K562 (cell line): ENCODE measurements around the gene TRMT112. TPM values are rescaled to one million over a fixed set of nuclear protein-coding genes. Genes with fewer than 3 reads are reported as not detected.

ENCODE experiments used
- ADNP ChIP-seq: fragments of 200-800 bp; sonication (Bioruptor generic); IDR thresholded peaks from 2 replicates; pipeline ENCODE4 v1.6.1; 2016; ENCODE audit warnings: missing genetic modification characterization, missing compliant biosample characterization
- BCOR ChIP-seq: fragments of 450-650 bp; IDR thresholded peaks from 2 replicates; pipeline ENCODE4 v1.6.1; 2016
- CREB1 ChIP-seq, 2 experiments: sonication (generic) in 1 of 2; formaldehyde crosslinking in 1 of 2; IDR thresholded peaks; 2 replicates each; pipeline versions ENCODE4 v1.6.1 to v1.8.0; 2012 to 2022; ENCODE audit warnings: inconsistent platforms in 1 of 2, mild to moderate bottlenecking in 1 of 2, missing genetic modification reagents in 1 of 2, moderate library complexity in 1 of 2
- CREB5 ChIP-seq: fragments of 250-450 bp; sonication (Bioruptor Pico); IDR thresholded peaks from 2 replicates; pipeline ENCODE4 v1.5.0; 2020; ENCODE audit warnings: mild to moderate bottlenecking
- DMBX1 ChIP-seq: fragments of 250-450 bp; sonication (Bioruptor Pico); IDR thresholded peaks from 2 replicates; pipeline ENCODE4 v1.8.0; 2022; ENCODE audit warnings: inconsistent platforms, mild to moderate bottlenecking, moderate library complexity, borderline replicate concordance
- GATA2 ChIP-seq: sonication (generic); formaldehyde crosslinking; IDR thresholded peaks from 2 replicates; pipeline ENCODE4 v1.4.0; 2020; ENCODE audit warnings: mild to moderate bottlenecking, missing genetic modification reagents
- NR4A1 ChIP-seq, 2 experiments: fragments of 250-450 bp in 1 of 2; fragments of 450-650 bp in 1 of 2; sonication (Bioruptor Pico) in 1 of 2; IDR thresholded peaks; 2 replicates each; pipeline versions ENCODE4 v1.4.0 to v1.6.1; 2016 to 2020; ENCODE audit warnings: mild to moderate bottlenecking in 2 of 2, missing compliant biosample characterization in 1 of 2, missing genetic modification characterization in 1 of 2, moderate library complexity in 1 of 2
- RHOXF2B ChIP-seq: fragments of 250-450 bp; sonication (Bioruptor Pico); conservative IDR thresholded peaks from 2 replicates; pipeline ENCODE4 v1.5.1; 2021
- RNF2 ChIP-seq: sonication (generic); IDR thresholded peaks from 2 replicates; pipeline ENCODE4 v1.6.1; 2016
- SLC30A9 ChIP-seq: fragments of 250-450 bp; sonication (Bioruptor Pico); IDR thresholded peaks from 2 replicates; pipeline ENCODE4 v1.8.0; 2022; ENCODE audit warnings: mild to moderate bottlenecking, moderate library complexity
- SREBF1 ChIP-seq: fragments of 150-350 bp; IDR thresholded peaks from 2 replicates; pipeline ENCODE4 v1.6.1; 2014; ENCODE audit warnings: antibody characterized with exemption, low read depth, low read length, borderline replicate concordance
- TEAD1 ChIP-seq, 2 experiments: fragments of 450-650 bp in 1 of 2; sonication (generic) in 1 of 2; formaldehyde crosslinking; IDR thresholded peaks; 2 replicates each; pipeline versions ENCODE4 v1.4.0 to v1.8.0; 2020 to 2022; ENCODE audit warnings: mild to moderate bottlenecking in 2 of 2, missing genetic modification reagents in 1 of 2
- ZBTB40 ChIP-seq, 2 experiments: fragments of 450-650 bp in 1 of 2; sonication (generic) in 1 of 2; formaldehyde crosslinking in 1 of 2; IDR thresholded peaks; 2 replicates each; pipeline versions ENCODE4 v1.7.1 to v1.9.0; 2016 to 2022; ENCODE audit warnings: inconsistent platforms in 1 of 2, mild to moderate bottlenecking in 1 of 2, missing genetic modification reagents in 1 of 2
- ZKSCAN1 ChIP-seq: fragments of 150-350 bp; IDR thresholded peaks from 2 replicates; pipeline ENCODE4 v1.6.1; 2016; ENCODE audit warnings: low read depth, low read length
- ZNF511 ChIP-seq: sonication (generic); formaldehyde crosslinking; IDR thresholded peaks from 2 replicates; pipeline ENCODE4 v1.8.0; 2022; ENCODE audit warnings: mild to moderate bottlenecking, missing genetic modification reagents
- polyA plus RNA-seq, 8 experiments: library from polyadenylated mRNA; depleted of rRNA in 4 of 8; stranded (reverse) in 5 of 8; unstranded in 3 of 8; fragments of >200 nt; fragmentation: Nextera tagmentation in 2 of 8; fragmentation: Illumina TruSeq in 1 of 8; extraction: Ambion mirVana in 2 of 8; extraction: Trizol in 1 of 8; gene quantifications; 2 replicates each; pipeline versions ENCODE4 v1.2.1 to v1.2.3, GENCODE V29; 2011 to 2014; ENCODE audit warnings: inconsistent platforms in 1 of 8, missing spikeins in 1 of 8
- total RNA-seq, 7 experiments: library from RNA; depleted of rRNA in 6 of 7; stranded (reverse); fragments of >200 nt in 6 of 7; fragmentation: Illumina TruSeq in 2 of 7; extraction: Trizol in 2 of 7; gene quantifications; 2 replicates each; pipeline versions ENCODE4 v1.2.1 to v1.2.3, GENCODE V29; 2011 to 2021; ENCODE audit warnings: low replicate concordance in 1 of 7

The TRMT112 gene
- total and polyA plus RNA-seq, 9 of the 15 experiments (the other 6 are each of a cell fraction or from before 2014, with no cell fraction given) = 162 to 444 (median 300) TPM

- peak; percentile 93 for TF ChIP-seq ADNP (tag)
- no peak for TF ChIP-seq ZNF511 (CRISPR knock-in tag)
- TF ChIP-seq SREBF1 = no peak
- TF ChIP-seq ZBTB40 (IDR thresholded peaks at IDR 0.05) = 0 out of 2 replicates have a peak, but pooled peaks have one; percentile 11
- TF ChIP-seq ZBTB40 (CRISPR knock-in tag; IDR thresholded peaks at IDR 0.05) = 0 out of 2 replicates have a peak, but pooled peaks have one; percentile 22
- TF ChIP-seq TEAD1 (CRISPR knock-in tag; IDR thresholded peaks at IDR 0.05) = peak; percentile 92 to 98
- TF ChIP-seq DMBX1 (CRISPR knock-in tag) = peak; percentile 94
- no peak for TF ChIP-seq SLC30A9 (CRISPR knock-in tag)
- peak; percentile 96 for TF ChIP-seq RNF2
- TF ChIP-seq CREB5 (CRISPR knock-in tag) = no peak
- no peak for TF ChIP-seq NR4A1 (CRISPR knock-in tag; IDR thresholded peaks at IDR 0.05)
- peak; percentile 76; the same call in 1 of the 2 replicates for TF ChIP-seq NR4A1 (tag; IDR thresholded peaks at IDR 0.05)
- TF ChIP-seq CREB1 (IDR thresholded peaks at IDR 0.05) = peak; percentile 79
- TF ChIP-seq CREB1 (CRISPR knock-in tag; IDR thresholded peaks at IDR 0.05) = peak; percentile 72
- TF ChIP-seq GATA2 (CRISPR knock-in tag) = peak; percentile 98
- peak; percentile 100 for TF ChIP-seq BCOR
- TF ChIP-seq ZKSCAN1 = peak; percentile 78
- no peak for TF ChIP-seq RHOXF2B (CRISPR knock-in tag)
Observed at GRCh38 chr11:64334764-64335735, 17.7 kb upstream of the TRMT112 start (continued).
